ENCODE data around the gene CCDC85C.

CCDC85C gene

DNA sequence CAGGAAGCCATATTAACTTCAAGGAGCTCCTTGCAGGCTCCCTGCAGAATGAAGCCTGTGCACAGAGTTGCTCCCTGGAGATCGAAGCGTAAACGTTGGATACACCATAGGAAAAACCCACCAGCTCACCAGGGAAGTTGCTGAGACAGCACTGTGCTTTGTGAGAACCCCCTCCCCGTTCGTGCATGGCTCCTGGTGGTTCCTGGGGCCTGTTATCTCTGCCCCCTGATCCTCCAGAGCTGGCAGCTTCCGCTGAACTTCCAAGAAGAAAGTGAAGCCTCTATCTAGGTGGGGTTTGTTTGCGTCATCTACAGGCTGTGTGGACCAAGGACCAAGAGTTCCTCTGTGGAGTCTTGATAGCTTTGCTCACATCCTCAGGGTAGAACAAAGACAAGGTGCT lies 2.4 kb upstream of the CCDC85C start:
- DNase-seq (ENCODE audit: low spot score) = no peak
- no peak for FAIRE-seq

DNA sequence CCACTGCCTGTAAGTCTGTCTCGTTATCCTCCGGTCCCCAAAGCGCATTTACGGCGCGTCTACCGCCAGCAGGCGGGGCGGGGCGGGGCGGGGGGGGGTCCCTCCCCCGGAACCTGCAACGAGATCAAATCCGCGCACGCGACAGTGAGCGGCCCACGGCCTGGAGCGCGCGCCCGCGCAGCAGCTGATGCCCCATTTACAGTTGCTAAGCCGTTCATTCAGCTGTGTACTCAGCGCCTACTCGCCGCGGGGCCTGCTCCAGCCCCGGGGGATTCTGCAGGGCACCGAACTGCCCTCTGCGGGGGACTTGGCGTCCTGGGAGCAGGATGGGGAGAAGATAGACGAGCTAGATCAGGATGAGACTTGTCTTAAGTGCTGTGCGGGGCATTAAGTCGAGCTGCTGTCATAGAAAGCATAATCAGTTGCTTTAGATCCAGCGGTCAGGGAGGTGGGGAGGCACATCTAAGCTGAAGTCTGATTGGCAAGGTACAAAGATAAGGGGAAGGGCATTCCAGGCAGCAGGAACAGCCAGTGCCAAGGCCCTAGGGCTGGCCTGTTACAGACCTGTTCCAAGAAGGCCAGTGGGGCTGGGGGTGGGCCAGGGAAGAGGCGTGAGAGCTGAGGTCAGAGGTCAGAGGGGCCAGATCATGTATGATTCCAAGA lies 1.4 kb upstream of the CCDC85C start:
- peak; percentile 68 for DNase-seq (ENCODE audit: low spot score)
- no peak for FAIRE-seq

GRCh38 chr14:99604766-99605298 lies 825 bp upstream of the CCDC85C start:
- DNase-seq (ENCODE audit: low spot score) (peak; percentile 36), FAIRE-seq (no peak)

GRCh38 chr14:99604278-99604765 lies 315 bp upstream of the CCDC85C start:
- no peak for FAIRE-seq
- DNase-seq (ENCODE audit: low spot score) = peak; percentile 97

GRCh38 chr14:99602788-99603415 lies 1.1 kb downstream of the CCDC85C start:
- DNase-seq (ENCODE audit: low spot score) (no peak), FAIRE-seq (no peak)

DNA sequence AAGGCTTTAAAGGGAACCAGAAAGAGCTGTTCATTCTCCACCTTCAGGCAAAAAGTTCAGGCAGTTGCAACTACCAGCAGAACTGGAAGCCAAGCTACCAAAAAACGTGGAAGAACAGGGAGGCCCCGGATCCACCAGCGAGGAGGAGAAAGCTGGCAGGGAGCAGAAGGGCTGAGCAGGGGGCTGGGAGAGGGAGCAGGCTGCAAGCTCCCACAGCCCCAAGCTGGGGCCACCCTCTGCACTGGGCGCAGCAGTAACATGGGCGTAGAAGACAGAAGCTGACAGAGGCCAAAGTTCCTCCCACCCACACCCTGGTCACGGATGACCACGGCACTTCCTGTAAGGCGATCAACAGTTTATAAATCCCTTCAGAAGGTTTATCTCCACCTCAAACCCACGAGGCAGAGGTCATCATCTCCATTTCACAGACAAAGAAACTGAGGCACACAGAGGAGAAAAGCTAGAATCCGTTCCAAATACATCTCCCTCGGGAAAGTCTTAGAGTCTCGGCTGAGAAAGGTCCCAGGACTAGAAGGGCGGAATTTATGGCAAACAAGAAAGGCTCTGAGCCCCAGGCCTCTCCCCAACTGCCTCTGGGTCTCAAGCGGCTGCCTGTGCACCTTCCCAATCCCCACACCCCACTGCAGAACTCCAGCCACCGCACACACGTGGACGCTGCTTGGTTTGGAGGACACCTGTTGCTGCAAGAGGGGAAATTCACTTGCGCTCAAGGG lies 1.8 kb downstream of the CCDC85C start:
- no peak for FAIRE-seq
- DNase-seq (ENCODE audit: low spot score) = no peak

- FAIRE-seq (no peak), DNase-seq (ENCODE audit: low spot score) (no peak)
These were observed 2.6 kb downstream of the CCDC85C start for GRCh38 chr14:99601361-99601831.

- DNase-seq (ENCODE audit: low spot score) = no peak
- no peak for FAIRE-seq
These were observed 3.6 kb downstream of the CCDC85C start for GRCh38 chr14:99600232-99600888.

GRCh38 chr14:99599393-99599792 lies 4.6 kb downstream of the CCDC85C start:
- FAIRE-seq = no peak
- DNase-seq (ENCODE audit: low spot score) = no peak

DNA sequence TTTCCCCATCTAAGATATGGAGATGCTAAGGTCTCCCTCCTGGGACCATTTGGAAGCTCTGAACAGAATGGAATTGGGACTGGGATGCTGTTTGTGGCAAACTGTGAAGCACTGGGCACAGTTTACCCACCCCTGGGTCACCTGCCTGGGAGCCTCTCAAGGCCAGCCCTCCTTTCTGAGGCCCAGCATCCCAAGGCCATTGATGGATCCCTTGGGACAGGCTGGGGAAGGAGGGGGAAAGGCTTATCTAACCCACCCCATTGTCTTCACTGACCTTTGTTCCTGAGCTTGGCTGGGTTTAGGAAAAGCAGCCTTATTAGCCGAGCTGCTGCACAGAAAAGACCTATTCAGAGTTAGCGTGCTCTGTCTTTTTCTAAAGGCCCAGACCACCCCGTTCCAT lies 5.2 kb downstream of the CCDC85C start:
- FAIRE-seq = no peak

GRCh38 chr14:99597911-99598600 lies 6.0 kb downstream of the CCDC85C start:
- FAIRE-seq (no peak), DNase-seq (ENCODE audit: low spot score) (no peak)

More for the DNA sequence above, 5.2 kb downstream of the CCDC85C start:
- no peak for DNase-seq (ENCODE audit: low spot score)

- DNase-seq (ENCODE audit: low spot score) = no peak
- FAIRE-seq = no peak
These were observed 7.2 kb downstream of the CCDC85C start for GRCh38 chr14:99596772-99597171.

DNA sequence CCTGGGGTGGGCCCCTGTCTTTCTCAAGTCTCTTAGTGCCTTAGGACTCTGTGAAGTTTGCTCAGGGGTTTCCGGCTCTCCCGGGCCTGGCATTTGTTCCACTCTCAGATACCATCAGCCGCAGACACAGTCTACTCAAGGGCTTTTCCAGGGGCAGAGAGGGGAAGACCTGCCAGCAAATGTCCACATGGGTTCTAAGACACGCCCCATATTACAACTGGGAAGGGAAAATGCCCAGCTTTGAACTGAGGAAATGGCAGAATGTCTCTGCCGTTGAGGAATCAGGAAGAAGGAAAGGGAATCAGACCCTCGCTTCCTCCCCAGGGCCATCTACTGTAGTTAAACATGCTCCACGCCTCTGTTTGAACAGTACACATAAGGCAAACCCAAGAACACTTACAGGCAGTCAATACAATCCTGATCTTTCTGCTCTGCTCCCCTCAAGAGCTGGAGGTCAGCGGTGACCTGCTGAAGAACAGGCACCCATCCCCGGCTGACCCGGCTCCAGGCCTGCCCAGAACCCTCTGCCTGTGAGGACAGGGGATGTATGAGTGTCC lies 7.9 kb downstream of the CCDC85C start:
- FAIRE-seq (no peak), DNase-seq (ENCODE audit: low spot score) (no peak)

GRCh38 chr14:99595524-99595923 lies 8.5 kb downstream of the CCDC85C start:
- DNase-seq (ENCODE audit: low spot score) = no peak
- FAIRE-seq = no peak

DNA sequence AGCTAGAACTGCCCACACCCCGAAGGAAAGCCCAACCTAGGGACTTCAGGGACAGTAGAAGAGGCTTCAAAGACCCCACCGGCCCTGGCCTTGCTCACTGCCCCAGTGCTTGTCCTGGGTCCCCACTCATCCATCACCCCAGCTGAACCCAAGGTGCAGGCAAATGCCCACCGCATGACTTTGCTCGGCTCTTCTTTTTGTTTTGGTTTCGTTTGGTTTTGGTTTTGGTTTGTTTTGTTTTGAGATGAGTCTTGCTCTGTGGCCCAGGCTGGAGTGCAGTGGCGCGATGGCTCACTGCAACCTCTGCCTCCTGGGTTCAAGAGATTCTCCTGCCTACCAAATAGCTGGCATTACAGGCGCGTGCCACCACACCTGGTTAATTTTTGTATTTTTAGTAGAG lies 9.0 kb downstream of the CCDC85C start:
- FAIRE-seq (no peak), DNase-seq (ENCODE audit: low spot score) (no peak)

DNA sequence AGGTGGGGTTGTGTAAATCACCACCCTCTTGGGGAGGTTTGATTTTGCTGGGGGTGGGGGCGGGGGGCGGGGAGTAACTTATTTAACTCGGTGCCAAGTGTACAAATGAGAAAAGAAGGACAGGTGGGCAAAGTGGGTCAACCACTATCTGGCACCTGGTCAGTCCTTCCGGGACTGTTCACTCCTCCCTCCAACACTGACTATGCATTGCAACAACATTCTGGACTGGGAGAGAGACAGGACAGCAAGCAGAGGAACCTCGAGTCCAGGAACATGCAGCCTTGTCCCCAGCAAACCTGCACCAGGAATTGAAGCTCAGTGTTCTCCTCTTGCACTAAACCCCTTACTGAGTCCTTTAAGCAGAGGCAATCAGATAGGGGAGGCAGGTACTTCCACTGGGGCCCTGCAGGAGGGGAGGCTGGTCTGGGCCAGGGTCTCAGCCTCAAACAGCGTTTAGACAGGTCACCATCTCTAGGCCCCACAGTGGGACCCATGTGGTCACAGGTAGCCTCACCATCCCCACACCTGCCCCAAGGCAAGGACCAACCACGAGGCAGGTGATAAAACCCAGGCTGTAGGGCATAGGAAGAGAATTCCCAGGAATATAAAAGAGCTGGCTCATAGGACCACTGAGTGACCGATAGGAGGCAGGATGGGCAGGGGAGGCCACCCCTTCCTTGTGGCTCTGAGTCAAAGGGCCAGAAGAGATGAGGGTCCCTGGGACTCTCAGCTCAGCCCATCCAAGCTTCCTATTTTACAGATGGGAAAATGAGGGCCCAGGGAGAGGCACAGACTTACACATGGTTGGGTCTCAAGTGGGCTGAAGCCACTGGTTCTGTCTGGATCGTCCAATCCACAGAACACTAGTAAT lies 9.8 kb downstream of the CCDC85C start:
- DNase-seq (ENCODE audit: low spot score) = no peak
- no peak for FAIRE-seq

DNA sequence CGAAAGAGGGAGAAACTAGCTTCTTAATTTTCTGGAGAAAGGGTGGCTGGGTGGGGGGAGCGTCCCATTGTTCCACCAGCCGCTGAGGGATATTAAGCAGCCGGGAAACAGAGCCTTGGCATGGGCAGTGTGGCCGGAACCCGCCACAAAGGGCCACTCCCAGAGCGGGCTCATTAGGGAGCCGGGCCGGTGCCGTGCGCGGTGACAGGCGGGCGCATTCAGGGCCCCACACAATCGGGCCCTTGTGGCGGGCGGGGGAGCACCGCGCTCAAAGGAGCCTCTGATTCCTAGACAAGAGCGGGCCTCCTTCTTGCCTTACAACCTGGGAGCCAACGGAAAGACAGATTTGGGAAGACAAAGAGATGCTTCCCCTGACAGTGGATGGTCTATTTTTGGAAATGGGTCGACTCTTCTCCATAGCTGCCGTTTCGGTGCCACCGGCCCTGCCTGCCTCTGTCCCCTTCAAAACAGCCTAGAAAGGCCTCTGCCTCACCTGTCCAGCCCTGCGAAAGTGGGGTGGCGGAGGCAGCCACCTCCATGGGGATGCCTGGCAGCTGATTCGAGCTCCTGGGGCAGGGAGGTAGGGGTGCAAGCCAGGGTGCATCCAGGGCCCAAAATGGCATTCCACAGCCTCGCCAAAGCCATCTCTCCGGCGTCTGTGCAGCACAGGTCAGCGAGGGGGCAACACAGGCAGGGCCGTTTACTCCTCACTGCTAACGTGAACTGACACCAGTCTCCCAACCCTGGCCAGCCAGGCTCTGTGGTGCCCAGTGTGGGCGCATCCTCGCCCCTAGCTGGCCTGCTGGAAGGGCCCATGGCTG lies 10.9 kb downstream of the CCDC85C start:
- DNase-seq (ENCODE audit: low spot score) (no peak), FAIRE-seq (no peak)

DNA sequence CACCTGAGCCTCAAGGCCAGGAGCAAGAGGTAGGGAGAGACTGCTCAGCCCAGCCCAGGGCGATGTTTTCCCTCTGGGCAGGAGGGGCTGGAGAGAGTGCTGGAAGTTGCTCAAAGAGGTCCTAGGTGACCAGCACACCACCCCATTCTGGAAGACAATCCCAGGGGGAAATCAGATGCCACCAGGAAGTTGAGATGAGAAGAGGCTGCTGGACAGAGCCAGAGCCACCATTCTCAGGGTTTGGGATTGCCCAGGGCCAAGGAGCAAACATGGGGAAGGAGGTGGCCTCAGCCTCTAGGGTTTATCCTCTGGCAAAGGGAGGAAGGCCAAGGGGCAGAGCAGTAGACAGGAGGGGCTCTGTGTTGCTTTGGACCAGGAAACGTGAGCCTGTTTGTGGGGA lies 11.6 kb downstream of the CCDC85C start:
- no peak for DNase-seq (ENCODE audit: low spot score)
- no peak for FAIRE-seq
